Muscle layer of duodenum (tissue), 2 donors: ENCODE data around the gene AADACL3.

ENCODE experiments used
- H3K27ac ChIP-seq: one replicate; pipeline ENCODE4 v1.7.0; 2013; ENCODE audit warnings: mild to moderate bottlenecking, low read length
- H3K27me3 ChIP-seq: one replicate; pipeline ENCODE4 v1.7.0; 2013; ENCODE audit warnings: low read depth, mild to moderate bottlenecking, control low read depth, low read length
- H3K36me3 ChIP-seq, 2 donors: one replicate each; pipeline ENCODE4 v1.7.0; 2013; ENCODE audit warnings: low read length in 2 of 2, control low read depth in 1 of 2, mild to moderate bottlenecking in 1 of 2; ENCODE audit not compliant: insufficient read depth in 2 of 2, control insufficient read depth in 1 of 2
- H3K4me1 ChIP-seq, 2 donors: one replicate each; pipeline ENCODE4 v1.7.0; 2013; ENCODE audit warnings: low read length in 2 of 2, mild to moderate bottlenecking in 2 of 2, control low read depth in 1 of 2, moderate library complexity in 1 of 2; ENCODE audit not compliant: insufficient read depth in 2 of 2, control insufficient read depth in 1 of 2
- H3K4me3 ChIP-seq, 2 donors: one replicate each; pipeline ENCODE4 v1.7.0; 2013; ENCODE audit warnings: low read length in 2 of 2, low read depth in 1 of 2, mild to moderate bottlenecking in 1 of 2
- H3K9me3 ChIP-seq, 2 donors: one replicate each; pipeline ENCODE4 v1.7.0; 2013; ENCODE audit warnings: low read length in 2 of 2, control low read depth in 1 of 2, mild to moderate bottlenecking in 1 of 2; ENCODE audit not compliant: control insufficient read depth in 1 of 2
- donor health status: healthy.

The AADACL3 gene

GRCh38 chr1:12748778-12749355 is 33.0 kb downstream of the AADACL3 start:
- peaks cover 0 to 9% of the 10 kb centered on the region in 2 donors for H3K4me1 ChIP-seq
- H3K4me3 ChIP-seq: no peak overlapping the region
- no peaks in the 10 kb centered on the region for H3K36me3 ChIP-seq
- peaks cover 16 to 18% of the 10 kb centered on the region in 2 donors for H3K9me3 ChIP-seq
- no peaks in the 10 kb centered on the region for H3K27me3 ChIP-seq
- no peak overlapping the region for H3K27ac ChIP-seq

GRCh38 chr1:12754738-12755137 is 38.8 kb downstream of the AADACL3 start:
- no peaks in the 10 kb centered on the region for H3K27me3 ChIP-seq
- H3K4me1 ChIP-seq: peaks cover 0 to 12% of the 10 kb centered on the region in 2 donors
- H3K4me3 ChIP-seq: no peak overlapping the region
- H3K9me3 ChIP-seq: peaks cover under 1 to 4% of the 10 kb centered on the region in 2 donors
- no peak overlapping the region for H3K27ac ChIP-seq
- H3K36me3 ChIP-seq: no peaks in the 10 kb centered on the region

- no peaks in the 10 kb centered on the region for H3K9me3 ChIP-seq
- no peak overlapping the region for H3K4me3 ChIP-seq
- H3K4me1 ChIP-seq: peaks cover 0 to 12% of the 10 kb centered on the region in 2 donors
- H3K27me3 ChIP-seq: no peaks in the 10 kb centered on the region
- no peak overlapping the region for H3K27ac ChIP-seq
- H3K36me3 ChIP-seq: no peaks in the 10 kb centered on the region
Measured at GRCh38 chr1:12756273-12756672, 40.4 kb downstream of the AADACL3 start.

DNA sequence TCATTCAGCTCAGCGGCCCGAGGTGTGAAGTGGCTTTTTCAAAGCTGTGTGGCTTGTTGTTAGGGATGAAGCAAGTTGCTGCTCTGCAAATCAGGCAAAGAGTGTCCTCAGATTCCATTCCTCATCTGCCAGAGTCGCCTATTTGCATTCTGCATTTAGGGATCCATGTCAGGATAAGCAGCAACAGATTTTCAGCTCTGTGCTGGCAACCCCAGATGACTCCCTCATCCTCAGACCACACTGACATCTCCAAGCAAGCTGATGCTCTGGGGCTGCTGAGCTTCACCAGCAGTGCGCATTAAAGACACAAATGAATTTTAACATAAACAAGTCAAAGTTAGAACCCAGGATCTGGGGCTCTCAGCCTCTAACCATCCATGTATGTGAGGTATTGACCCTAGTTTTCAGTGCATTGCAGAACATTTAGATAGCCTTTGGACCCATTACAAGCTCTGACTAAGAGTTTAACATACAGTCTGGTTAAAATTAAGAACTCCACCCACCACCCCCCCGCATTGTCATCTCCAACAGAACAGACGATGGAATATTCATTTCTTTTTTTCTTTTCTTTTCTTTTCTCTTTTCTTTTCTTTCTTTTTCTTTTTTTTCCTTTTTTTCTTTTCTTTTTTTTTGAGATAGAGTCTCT is 41.0 kb downstream of the AADACL3 start:
- no peaks in the 10 kb centered on the region for H3K36me3 ChIP-seq
- no peak overlapping the region for H3K4me3 ChIP-seq
- H3K27me3 ChIP-seq: no peaks in the 10 kb centered on the region
- no peaks in the 10 kb centered on the region for H3K9me3 ChIP-seq
- no peak overlapping the region for H3K27ac ChIP-seq
- peaks cover 0 to 12% of the 10 kb centered on the region in 2 donors for H3K4me1 ChIP-seq

- Histone ChIP-seq H3K27me3 (no peaks in the 10 kb centered on the region), H3K27ac (no peak overlapping the region), H3K36me3 (no peaks in the 10 kb centered on the region), H3K9me3 (no peaks in the 10 kb centered on the region), H3K4me1 (peaks cover 0 to 12% of the 10 kb centered on the region in 2 donors), H3K4me3 (no peak overlapping the region)
Measured at GRCh38 chr1:12757836-12758235, 41.9 kb downstream of the AADACL3 start.

GRCh38 chr1:12760256-12760795 is 44.4 kb downstream of the AADACL3 start:
- Histone ChIP-seq H3K36me3 (no peaks in the 10 kb centered on the region), H3K27ac (no peak overlapping the region), H3K4me3 (no peak overlapping the region), H3K27me3 (no peaks in the 10 kb centered on the region), H3K4me1 (peaks cover 0 to 8% of the 10 kb centered on the region in 2 donors), H3K9me3 (no peaks in the 10 kb centered on the region)

- Histone ChIP-seq H3K27me3 (no peaks in the 10 kb centered on the region), H3K4me3 (no peak overlapping the region), H3K36me3 (no peaks in the 10 kb centered on the region), H3K27ac (no peak overlapping the region), H3K9me3 (no peaks in the 10 kb centered on the region), H3K4me1 (peaks cover 0 to 3% of the 10 kb centered on the region in 2 donors)
Measured at GRCh38 chr1:12761781-12762180, 45.9 kb downstream of the AADACL3 start.

DNA sequence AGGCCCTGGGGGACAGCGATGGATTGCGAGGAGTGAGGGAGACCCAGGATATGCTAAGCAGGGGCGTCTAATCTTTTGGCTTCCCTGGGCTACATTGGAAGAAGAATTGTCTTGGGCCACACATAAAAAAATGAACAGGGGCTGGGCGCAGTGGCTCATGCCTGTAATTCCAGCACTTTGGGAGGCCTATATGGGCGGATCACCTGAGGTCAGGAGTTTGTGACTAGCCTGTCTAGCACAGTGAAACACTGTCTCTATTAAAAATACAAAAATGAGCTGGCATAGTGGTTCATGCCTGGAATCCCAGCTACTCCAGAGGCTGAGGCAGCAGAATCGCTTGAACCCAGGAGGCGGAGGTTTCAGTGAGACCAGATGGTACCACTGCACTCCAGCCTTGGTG is 46.9 kb downstream of the AADACL3 start:
- H3K4me1 ChIP-seq: no peaks in the 10 kb centered on the region
- H3K27me3 ChIP-seq: no peaks in the 10 kb centered on the region
- H3K27ac ChIP-seq: no peak overlapping the region
- no peak overlapping the region for H3K4me3 ChIP-seq
- H3K36me3 ChIP-seq: no peaks in the 10 kb centered on the region
- no peaks in the 10 kb centered on the region for H3K9me3 ChIP-seq

DNA sequence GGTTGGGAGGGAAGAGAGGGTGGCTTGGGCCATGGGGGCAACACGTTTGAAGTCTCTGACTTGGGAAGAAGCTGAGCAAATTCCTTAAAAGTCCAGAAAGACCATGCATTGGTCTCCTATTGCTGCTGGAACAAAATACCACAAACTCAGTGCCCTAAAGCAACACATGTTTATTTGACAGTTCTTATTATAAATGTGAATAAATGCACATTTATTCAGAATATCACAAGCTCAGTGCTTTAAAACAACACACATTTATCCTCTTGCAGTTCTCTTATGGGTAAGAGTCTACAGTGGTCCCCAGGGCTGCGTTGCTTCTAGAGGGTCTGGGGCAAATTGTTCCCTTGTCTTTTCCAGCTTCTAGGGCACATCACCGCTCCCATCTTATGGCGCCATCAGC is 47.6 kb downstream of the AADACL3 start:
- Histone ChIP-seq H3K36me3 (no peaks in the 10 kb centered on the region), H3K9me3 (no peaks in the 10 kb centered on the region), H3K27ac (no peak overlapping the region), H3K4me3 (no peak overlapping the region), H3K27me3 (no peaks in the 10 kb centered on the region), H3K4me1 (no peaks in the 10 kb centered on the region)

GRCh38 chr1:12764016-12764415 is 48.1 kb downstream of the AADACL3 start:
- H3K36me3 ChIP-seq: no peaks in the 10 kb centered on the region
- H3K4me1 ChIP-seq: no peaks in the 10 kb centered on the region
- no peak overlapping the region for H3K4me3 ChIP-seq
- H3K27ac ChIP-seq: no peak overlapping the region
- no peaks in the 10 kb centered on the region for H3K27me3 ChIP-seq
- no peaks in the 10 kb centered on the region for H3K9me3 ChIP-seq

DNA sequence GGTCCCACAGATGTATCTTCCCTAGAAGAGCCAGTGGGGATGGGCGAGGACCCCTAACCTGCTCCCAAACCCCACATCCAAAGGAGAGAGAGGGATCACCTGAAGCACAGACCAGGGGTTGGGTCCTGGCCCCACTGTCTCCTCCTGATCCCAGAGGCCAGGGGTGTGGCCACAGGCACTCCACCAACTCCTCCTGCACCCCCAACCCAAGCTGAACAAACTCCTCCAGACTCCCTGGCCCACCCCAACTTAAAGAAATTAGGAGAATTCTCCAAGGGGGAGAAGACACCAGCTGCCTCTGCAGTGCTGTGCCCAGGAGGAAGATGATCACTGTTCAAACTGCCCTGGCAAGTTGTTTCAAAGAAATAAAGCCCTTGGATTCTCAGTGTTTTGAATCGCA is 53.1 kb downstream of the AADACL3 start:
- Histone ChIP-seq H3K27ac (no peak overlapping the region), H3K4me1 (no peaks in the 10 kb centered on the region), H3K4me3 (no peak overlapping the region), H3K27me3 (no peaks in the 10 kb centered on the region), H3K9me3 (no peaks in the 10 kb centered on the region), H3K36me3 (no peaks in the 10 kb centered on the region)
